HEK293 (cell line): ENCODE results near the gene TET3.

ENCODE experiments used
- CTCF ChIA-PET: fragments of 350-600 bp; formaldehyde crosslinking; extraction: SDS; loops from one replicate; lab custom pipeline; 2021; ENCODE audit warnings: antibody characterized with exemption; lab: Yijun Ruan, JAX
- POLR2A ChIA-PET: fragments of 300-600 bp; formaldehyde crosslinking; extraction: SDS; loops from one replicate; lab custom pipeline; 2020; ENCODE audit warnings: antibody characterized with exemption, inconsistent platforms; lab: Yijun Ruan, JAX
- H3K27ac ChIP-seq: fragments of 200-500 bp; sonication (Bioruptor generic); 2 replicates; pipeline ENCODE4 v1.5.1; 2014; ENCODE audit warnings: low read depth, low read length, control low read depth, inconsistent platforms; ENCODE audit errors: extremely low read depth
- H3K36me3 ChIP-seq, 2 experiments: fragments of 200-500 bp in 1 of 2; sonication (Bioruptor generic) in 1 of 2; 1 replicate in 1 of 2; 2 replicates in 1 of 2; pipeline ENCODE4 v1.5.1; 2014 to 2017; ENCODE audit warnings: inconsistent platforms in 2 of 2, low read length in 2 of 2; ENCODE audit not compliant: control insufficient read depth in 2 of 2, insufficient read depth in 1 of 2
- H3K4me1 ChIP-seq: fragments of 200-500 bp; sonication (Bioruptor generic); 2 replicates; pipeline ENCODE4 v1.5.1; 2014; ENCODE audit warnings: mild to moderate bottlenecking, low read length, inconsistent platforms; ENCODE audit not compliant: control insufficient read depth, insufficient read depth
- H3K4me3 ChIP-seq: 2 replicates; pipeline ENCODE4 v1.5.1; 2011; ENCODE audit warnings: low read depth, mild to moderate bottlenecking, control low read depth, low read length, moderate library complexity
- H3K9me3 ChIP-seq: fragments of 200-500 bp; sonication (Bioruptor generic); 2 replicates; pipeline ENCODE4 v1.5.1; 2014; ENCODE audit warnings: low read depth, low read length, inconsistent platforms; ENCODE audit not compliant: control insufficient read depth, insufficient read depth
- EGR2 ChIP-seq: fragments of 450-650 bp; formaldehyde crosslinking; IDR thresholded peaks from 2 replicates; pipeline ENCODE4 v1.5.1; 2016; ENCODE audit warnings: low read depth, missing biosample characterization, missing genetic modification characterization
- GLI4 ChIP-seq: fragments of 450-650 bp; formaldehyde crosslinking; IDR thresholded peaks from 2 replicates; pipeline ENCODE4 v1.5.1; 2016; ENCODE audit warnings: missing biosample characterization, missing genetic modification characterization
- HOXA7 ChIP-seq: sonication (generic); formaldehyde crosslinking; IDR thresholded peaks from 2 replicates; pipeline ENCODE4 v1.8.1; 2022; ENCODE audit warnings: missing genetic modification reagents, borderline replicate concordance
- ZBTB17 ChIP-seq: fragments of 450-650 bp; formaldehyde crosslinking; IDR thresholded peaks from 2 replicates; pipeline ENCODE4 v1.5.1; 2016; ENCODE audit warnings: missing biosample characterization, missing genetic modification characterization
- ZBTB8A ChIP-seq: fragments of 450-650 bp; formaldehyde crosslinking; IDR thresholded peaks from 2 replicates; pipeline ENCODE4 v1.5.1; 2016; ENCODE audit warnings: missing biosample characterization, missing genetic modification characterization
- ZNF138 ChIP-seq: fragments of 450-650 bp; formaldehyde crosslinking; IDR thresholded peaks from 2 replicates; pipeline ENCODE4 v1.5.1; 2016; ENCODE audit warnings: missing biosample characterization, missing genetic modification characterization, borderline replicate concordance
- ZNF211 ChIP-seq: fragments of 450-650 bp; formaldehyde crosslinking; IDR thresholded peaks from 2 replicates; pipeline ENCODE4 v1.5.1; 2016; ENCODE audit warnings: low read depth, missing biosample characterization, missing genetic modification characterization
- ZNF239 ChIP-seq: fragments of 450-650 bp; formaldehyde crosslinking; IDR thresholded peaks from 2 replicates; pipeline ENCODE4 v1.5.1; 2016; ENCODE audit warnings: missing biosample characterization, missing genetic modification characterization
- ZNF248 ChIP-seq: fragments of 450-650 bp; formaldehyde crosslinking; IDR thresholded peaks from 2 replicates; pipeline ENCODE4 v1.5.1; 2017; ENCODE audit warnings: missing biosample characterization, missing genetic modification characterization
- ZNF311 ChIP-seq: fragments of 450-650 bp; formaldehyde crosslinking; IDR thresholded peaks from 2 replicates; pipeline ENCODE4 v1.5.1; 2017; ENCODE audit warnings: missing biosample characterization, missing genetic modification characterization, borderline replicate concordance
- ZNF335 ChIP-seq: fragments of 450-650 bp; formaldehyde crosslinking; conservative IDR thresholded peaks from 2 replicates; pipeline ENCODE4 v1.5.1; 2016; ENCODE audit warnings: missing biosample characterization, missing genetic modification characterization
- ZNF549 ChIP-seq: fragments of 450-650 bp; IDR thresholded peaks from 2 replicates; pipeline ENCODE4 v1.5.1; 2018; ENCODE audit warnings: missing biosample characterization, missing genetic modification characterization, mild to moderate bottlenecking, inconsistent platforms, moderate library complexity
- TF ChIP-seq, protein P1 (sequence below): fragments of 450-650 bp; formaldehyde crosslinking; IDR thresholded peaks from 2 replicates; pipeline ENCODE4 v1.5.1; 2016; ENCODE audit warnings: missing biosample characterization, missing genetic modification characterization
- TF ChIP-seq, protein P2 (sequence below): fragments of 450-650 bp; formaldehyde crosslinking; IDR thresholded peaks from 2 replicates; pipeline ENCODE4 v1.5.1; 2016; ENCODE audit warnings: missing biosample characterization, missing genetic modification characterization
- TF ChIP-seq, protein P3 (sequence below): fragments of 450-650 bp; formaldehyde crosslinking; IDR thresholded peaks from 2 replicates; pipeline ENCODE4 v1.5.1; 2016; ENCODE audit warnings: missing biosample characterization, missing genetic modification characterization
- TF ChIP-seq, protein P4 (sequence below): fragments of 450-650 bp; formaldehyde crosslinking; IDR thresholded peaks from 2 replicates; pipeline ENCODE4 v1.5.1; 2016; ENCODE audit warnings: missing biosample characterization, missing genetic modification characterization
- TF ChIP-seq, protein P5 (sequence below): fragments of 450-650 bp; formaldehyde crosslinking; conservative IDR thresholded peaks from 2 replicates; pipeline ENCODE4 v1.5.1; 2016; ENCODE audit warnings: low read depth, missing biosample characterization, missing genetic modification characterization
- TF ChIP-seq, protein P6 (sequence below): fragments of 450-650 bp; formaldehyde crosslinking; IDR thresholded peaks from 2 replicates; pipeline ENCODE4 v1.5.1; 2017; ENCODE audit warnings: missing biosample characterization, missing genetic modification characterization

The TET3 gene

DNA sequence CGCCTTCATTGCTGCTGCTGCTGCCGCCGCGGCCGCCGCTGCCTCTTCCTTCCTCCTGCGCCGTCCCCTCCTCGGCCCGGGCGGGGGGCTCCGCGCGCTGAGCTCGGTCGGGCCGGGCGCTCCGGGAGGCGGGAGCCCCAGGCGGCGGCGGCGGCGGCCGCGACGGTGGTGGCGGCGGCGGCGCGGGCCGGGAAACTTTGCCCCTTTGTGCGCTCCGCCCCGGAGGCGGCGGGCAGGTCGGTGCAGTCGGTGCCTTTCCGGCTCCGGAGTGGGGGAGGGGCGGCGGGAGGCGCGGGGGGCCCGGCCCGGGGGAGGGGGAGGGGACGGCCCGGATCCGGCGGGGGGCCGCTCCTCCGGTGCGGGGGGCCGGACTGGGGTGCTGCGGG lies 205 bp downstream of the TET3 start (continued):
- TF ChIP-seq ZNF311: no peak
- TF ChIP-seq, protein P1, sequence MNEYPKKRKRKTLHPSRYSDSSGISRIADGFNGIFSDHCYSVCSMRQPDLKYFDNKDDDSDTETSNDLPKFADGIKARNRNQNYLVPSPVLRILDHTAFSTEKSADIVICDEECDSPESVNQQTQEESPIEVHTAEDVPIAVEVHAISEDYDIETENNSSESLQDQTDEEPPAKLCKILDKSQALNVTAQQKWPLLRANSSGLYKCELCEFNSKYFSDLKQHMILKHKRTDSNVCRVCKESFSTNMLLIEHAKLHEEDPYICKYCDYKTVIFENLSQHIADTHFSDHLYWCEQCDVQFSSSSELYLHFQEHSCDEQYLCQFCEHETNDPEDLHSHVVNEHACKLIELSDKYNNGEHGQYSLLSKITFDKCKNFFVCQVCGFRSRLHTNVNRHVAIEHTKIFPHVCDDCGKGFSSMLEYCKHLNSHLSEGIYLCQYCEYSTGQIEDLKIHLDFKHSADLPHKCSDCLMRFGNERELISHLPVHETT: no peak

DNA sequence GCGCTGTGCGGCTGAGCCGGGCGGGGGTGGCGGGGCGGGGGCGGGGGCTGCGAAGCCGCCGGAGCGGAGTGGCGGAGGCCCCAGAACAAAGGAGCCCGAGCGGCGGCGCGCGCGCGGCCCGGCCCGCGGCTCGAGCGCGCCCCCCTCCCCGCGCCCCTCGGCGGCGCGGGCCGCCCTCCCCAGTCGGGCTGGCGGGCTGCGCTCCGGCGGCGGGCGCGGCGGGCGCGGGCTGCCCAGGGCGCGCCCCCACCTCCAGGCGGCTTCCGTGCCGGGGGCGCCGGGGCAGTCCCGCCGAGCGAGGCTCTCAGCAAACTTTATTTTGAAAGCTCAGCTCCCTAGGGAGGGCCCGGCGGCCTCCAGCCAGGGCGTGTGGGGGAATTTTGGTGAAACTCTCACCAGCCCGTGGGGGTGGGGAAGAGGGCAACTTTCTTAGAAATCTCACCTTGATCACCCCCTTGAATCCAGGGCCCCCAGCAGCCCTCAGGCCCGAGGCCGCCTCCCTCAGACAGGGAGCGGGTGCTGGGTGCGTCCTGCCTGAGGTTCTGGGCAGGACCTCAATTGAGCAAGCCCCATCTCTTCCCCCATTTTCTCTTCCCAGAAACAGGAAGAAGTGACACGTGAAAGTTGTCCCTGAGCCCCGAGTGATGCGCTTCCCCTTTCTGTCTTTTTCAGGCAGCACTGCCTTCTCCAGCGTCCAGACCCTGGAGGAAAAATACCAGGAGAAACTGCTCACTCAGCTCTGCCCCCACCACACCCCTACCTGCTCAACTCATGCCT lies 786 bp downstream of the TET3 start:
- peak overlapping the region; percentile 65; the same call in 1 of the 2 replicates for H3K27ac ChIP-seq
- ChIA-PET CTCF (no interaction called here), POLR2A (interaction anchor here (0.7 to 2.5 kb wide), 3 partner anchors 18 to 135 kb away, joined by 3 to 10 read pairs (median 4); no protein-coding TSS in a partner anchor)
- TF ChIP-seq ZBTB8A (tag by site-specific recombination): peak; percentile 61
- no peak for TF ChIP-seq GLI4
- no peak for TF ChIP-seq ZNF211 (tag by site-specific recombination)
- TF ChIP-seq, protein P2, sequence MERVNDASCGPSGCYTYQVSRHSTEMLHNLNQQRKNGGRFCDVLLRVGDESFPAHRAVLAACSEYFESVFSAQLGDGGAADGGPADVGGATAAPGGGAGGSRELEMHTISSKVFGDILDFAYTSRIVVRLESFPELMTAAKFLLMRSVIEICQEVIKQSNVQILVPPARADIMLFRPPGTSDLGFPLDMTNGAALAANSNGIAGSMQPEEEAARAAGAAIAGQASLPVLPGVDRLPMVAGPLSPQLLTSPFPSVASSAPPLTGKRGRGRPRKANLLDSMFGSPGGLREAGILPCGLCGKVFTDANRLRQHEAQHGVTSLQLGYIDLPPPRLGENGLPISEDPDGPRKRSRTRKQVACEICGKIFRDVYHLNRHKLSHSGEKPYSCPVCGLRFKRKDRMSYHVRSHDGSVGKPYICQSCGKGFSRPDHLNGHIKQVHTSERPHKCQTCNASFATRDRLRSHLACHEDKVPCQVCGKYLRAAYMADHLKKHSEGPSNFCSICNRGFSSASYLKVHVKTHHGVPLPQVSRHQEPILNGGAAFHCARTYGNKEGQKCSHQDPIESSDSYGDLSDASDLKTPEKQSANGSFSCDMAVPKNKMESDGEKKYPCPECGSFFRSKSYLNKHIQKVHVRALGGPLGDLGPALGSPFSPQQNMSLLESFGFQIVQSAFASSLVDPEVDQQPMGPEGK (tag by site-specific recombination): peak; percentile 40; the same call in 1 of the 2 replicates
- TF ChIP-seq, protein P3, sequence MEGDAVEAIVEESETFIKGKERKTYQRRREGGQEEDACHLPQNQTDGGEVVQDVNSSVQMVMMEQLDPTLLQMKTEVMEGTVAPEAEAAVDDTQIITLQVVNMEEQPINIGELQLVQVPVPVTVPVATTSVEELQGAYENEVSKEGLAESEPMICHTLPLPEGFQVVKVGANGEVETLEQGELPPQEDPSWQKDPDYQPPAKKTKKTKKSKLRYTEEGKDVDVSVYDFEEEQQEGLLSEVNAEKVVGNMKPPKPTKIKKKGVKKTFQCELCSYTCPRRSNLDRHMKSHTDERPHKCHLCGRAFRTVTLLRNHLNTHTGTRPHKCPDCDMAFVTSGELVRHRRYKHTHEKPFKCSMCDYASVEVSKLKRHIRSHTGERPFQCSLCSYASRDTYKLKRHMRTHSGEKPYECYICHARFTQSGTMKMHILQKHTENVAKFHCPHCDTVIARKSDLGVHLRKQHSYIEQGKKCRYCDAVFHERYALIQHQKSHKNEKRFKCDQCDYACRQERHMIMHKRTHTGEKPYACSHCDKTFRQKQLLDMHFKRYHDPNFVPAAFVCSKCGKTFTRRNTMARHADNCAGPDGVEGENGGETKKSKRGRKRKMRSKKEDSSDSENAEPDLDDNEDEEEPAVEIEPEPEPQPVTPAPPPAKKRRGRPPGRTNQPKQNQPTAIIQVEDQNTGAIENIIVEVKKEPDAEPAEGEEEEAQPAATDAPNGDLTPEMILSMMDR (tag by site-specific recombination): no peak
- no peak for TF ChIP-seq ZNF239 (tag by site-specific recombination)
- no peak for TF ChIP-seq EGR2 (tag by site-specific recombination)
- TF ChIP-seq ZNF549 (tag by site-specific recombination): no peak
- TF ChIP-seq, protein P4, sequence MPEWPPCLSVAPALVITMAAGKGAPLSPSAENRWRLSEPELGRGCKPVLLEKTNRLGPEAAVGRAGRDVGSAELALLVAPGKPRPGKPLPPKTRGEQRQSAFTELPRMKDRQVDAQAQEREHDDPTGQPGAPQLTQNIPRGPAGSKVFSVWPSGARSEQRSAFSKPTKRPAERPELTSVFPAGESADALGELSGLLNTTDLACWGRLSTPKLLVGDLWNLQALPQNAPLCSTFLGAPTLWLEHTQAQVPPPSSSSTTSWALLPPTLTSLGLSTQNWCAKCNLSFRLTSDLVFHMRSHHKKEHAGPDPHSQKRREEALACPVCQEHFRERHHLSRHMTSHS (tag by site-specific recombination): no peak
- no peak for TF ChIP-seq ZNF248 (tag by site-specific recombination)
- peak; percentile 69 for TF ChIP-seq ZNF335 (tag by site-specific recombination)
- TF ChIP-seq ZBTB17 (tag by site-specific recombination): 0 out of 2 replicates have a peak, but pooled peaks have one; percentile 21
- TF ChIP-seq, protein P5, sequence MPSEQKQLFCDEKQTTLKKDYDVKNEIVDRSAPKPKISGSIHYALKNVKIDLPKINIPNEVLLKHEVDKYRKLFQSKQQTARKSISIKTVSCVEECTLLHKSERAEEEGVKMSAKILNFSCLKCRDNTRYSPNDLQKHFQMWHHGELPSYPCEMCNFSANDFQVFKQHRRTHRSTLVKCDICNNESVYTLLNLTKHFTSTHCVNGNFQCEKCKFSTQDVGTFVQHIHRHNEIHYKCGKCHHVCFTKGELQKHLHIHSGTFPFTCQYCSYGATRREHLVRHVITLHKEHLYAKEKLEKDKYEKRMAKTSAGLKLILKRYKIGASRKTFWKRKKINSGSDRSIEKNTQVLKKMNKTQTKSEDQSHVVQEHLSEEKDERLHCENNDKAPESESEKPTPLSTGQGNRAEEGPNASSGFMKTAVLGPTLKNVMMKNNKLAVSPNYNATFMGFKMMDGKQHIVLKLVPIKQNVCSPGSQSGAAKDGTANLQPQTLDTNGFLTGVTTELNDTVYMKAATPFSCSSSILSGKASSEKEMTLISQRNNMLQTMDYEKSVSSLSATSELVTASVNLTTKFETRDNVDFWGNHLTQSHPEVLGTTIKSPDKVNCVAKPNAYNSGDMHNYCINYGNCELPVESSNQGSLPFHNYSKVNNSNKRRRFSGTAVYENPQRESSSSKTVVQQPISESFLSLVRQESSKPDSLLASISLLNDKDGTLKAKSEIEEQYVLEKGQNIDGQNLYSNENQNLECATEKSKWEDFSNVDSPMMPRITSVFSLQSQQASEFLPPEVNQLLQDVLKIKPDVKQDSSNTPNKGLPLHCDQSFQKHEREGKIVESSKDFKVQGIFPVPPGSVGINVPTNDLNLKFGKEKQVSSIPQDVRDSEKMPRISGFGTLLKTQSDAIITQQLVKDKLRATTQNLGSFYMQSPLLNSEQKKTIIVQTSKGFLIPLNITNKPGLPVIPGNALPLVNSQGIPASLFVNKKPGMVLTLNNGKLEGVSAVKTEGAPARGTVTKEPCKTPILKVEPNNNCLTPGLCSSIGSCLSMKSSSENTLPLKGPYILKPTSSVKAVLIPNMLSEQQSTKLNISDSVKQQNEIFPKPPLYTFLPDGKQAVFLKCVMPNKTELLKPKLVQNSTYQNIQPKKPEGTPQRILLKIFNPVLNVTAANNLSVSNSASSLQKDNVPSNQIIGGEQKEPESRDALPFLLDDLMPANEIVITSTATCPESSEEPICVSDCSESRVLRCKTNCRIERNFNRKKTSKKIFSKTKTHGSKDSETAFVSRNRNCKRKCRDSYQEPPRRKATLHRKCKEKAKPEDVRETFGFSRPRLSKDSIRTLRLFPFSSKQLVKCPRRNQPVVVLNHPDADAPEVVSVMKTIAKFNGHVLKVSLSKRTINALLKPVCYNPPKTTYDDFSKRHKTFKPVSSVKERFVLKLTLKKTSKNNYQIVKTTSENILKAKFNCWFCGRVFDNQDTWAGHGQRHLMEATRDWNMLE (tag by site-specific recombination): no peak
- TF ChIP-seq ZNF138 (tag by site-specific recombination): no peak
- TF ChIP-seq HOXA7 (CRISPR knock-in tag): no peak
- TF ChIP-seq, protein P6, sequence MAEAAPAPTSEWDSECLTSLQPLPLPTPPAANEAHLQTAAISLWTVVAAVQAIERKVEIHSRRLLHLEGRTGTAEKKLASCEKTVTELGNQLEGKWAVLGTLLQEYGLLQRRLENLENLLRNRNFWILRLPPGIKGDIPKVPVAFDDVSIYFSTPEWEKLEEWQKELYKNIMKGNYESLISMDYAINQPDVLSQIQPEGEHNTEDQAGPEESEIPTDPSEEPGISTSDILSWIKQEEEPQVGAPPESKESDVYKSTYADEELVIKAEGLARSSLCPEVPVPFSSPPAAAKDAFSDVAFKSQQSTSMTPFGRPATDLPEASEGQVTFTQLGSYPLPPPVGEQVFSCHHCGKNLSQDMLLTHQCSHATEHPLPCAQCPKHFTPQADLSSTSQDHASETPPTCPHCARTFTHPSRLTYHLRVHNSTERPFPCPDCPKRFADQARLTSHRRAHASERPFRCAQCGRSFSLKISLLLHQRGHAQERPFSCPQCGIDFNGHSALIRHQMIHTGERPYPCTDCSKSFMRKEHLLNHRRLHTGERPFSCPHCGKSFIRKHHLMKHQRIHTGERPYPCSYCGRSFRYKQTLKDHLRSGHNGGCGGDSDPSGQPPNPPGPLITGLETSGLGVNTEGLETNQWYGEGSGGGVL (tag by site-specific recombination): 0 out of 2 replicates have a peak, but pooled peaks have one; percentile 12

More for the DNA sequence above, 786 bp downstream of the TET3 start:
- H3K4me1 ChIP-seq: peaks cover 15% of the 10 kb centered on the region
- peak overlapping the region; percentile 51 for H3K4me3 ChIP-seq
- H3K9me3 ChIP-seq: no peaks in the 10 kb centered on the region
- H3K36me3 ChIP-seq: peaks cover 4 to 36% of the 10 kb centered on the region in 2 experiments; a peak in 1 of 3 replicates
